Mesothelial cell of epicardium (in vitro differentiated cells): ENCODE measurements around the gene NAT8L. TPM values are rescaled to one million over a fixed set of nuclear protein-coding genes. Genes with fewer than 3 reads are reported as not detected.

Experiments used
- DNase-seq, 2 experiments: peaks; one replicate each; pipeline ENCODE4 v3.0.0; 2021; ENCODE audit warnings: low spot score in 2 of 2; ENCODE audit not compliant: unreplicated experiment in 2 of 2
- H3K27ac Mint-ChIP-seq: 2 replicates; pipeline ENCODE4 v1.8.0; 2021; ENCODE audit warnings: mixed read lengths
- H3K27me3 Mint-ChIP-seq: 2 replicates; pipeline ENCODE4 v1.8.0; 2021; ENCODE audit warnings: low read depth, mixed read lengths
- H3K36me3 Mint-ChIP-seq: 2 replicates; pipeline ENCODE4 v1.8.0; 2021; ENCODE audit warnings: mixed read lengths
- H3K4me1 Mint-ChIP-seq: 2 replicates; pipeline ENCODE4 v1.8.0; 2021; ENCODE audit warnings: mixed read lengths
- H3K4me3 Mint-ChIP-seq: 2 replicates; pipeline ENCODE4 v1.8.0; 2021; ENCODE audit warnings: mild to moderate bottlenecking, moderate library complexity, mixed read lengths
- H3K9me3 Mint-ChIP-seq: 2 replicates; pipeline ENCODE4 v1.8.0; 2021; ENCODE audit warnings: mixed read lengths
- total RNA-seq: library from RNA; stranded (reverse); gene quantifications from 3 replicates; pipeline ENCODE4 v1.2.1, GENCODE V29; 2021
- TF ChIP-seq, protein P1 (sequence below): fragments of 200-600 bp; sonication (generic); IDR thresholded peaks from one replicate; pipeline ENCODE4 v1.5.0; 2021; ENCODE audit warnings: antibody characterized with exemption; ENCODE audit not compliant: unreplicated experiment

The NAT8L gene
- total RNA-seq, 1 donor from 2014 or later: 25.2 TPM

DNA sequence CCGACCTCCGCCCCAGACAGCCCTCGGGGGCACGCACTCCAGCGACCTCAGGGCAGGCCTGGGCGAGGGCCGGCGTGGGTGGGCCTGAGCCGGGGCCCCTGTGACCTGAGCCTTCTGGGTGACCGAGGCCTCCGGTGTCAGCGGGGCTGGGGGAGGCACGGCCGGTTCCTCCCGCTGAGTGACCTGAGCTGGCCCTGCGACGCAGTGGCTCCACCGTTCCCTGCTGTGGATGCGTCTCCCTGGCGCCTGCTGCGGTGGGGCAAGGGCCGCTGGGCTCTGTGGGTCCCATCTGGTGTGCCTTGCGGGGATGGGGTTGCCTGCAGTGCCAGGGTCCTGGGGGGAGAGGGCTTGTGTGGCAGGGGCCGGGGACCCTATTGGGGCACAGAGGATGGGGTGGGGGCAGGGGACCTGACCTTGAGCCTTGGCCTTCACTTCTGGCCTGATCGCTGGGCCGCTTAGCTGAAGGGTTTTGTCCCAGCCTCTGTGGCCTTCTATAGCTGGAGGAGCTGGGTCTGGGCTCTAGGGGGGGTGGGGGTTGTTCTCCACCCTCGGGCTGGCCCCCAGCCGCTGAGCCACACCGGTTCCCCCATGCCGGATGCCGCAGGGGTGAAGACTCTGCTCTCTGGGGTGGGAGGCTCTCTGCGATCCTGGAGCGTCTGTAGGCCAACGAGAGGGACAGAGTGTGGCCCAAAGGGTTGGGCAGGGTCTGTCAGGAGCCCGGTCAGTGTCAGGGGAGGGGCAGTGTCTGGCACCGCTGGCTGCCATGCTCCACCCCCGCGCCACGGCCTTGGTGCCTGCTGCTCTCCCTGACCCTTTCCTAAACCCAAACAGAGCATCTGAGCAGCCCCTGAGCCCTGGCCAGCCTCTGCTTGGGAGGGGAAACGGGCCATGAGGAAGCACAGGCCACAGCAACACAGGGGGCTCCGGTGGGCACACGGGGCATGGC is 2.3 kb downstream of the NAT8L start:
- DNase-seq: peak in 1 of 2 experiments; percentile 18
- H3K27ac Mint-ChIP-seq: no peak overlapping the region
- H3K4me3 Mint-ChIP-seq: peak overlapping the region; percentile 37
- peaks cover 9% of the 10 kb centered on the region for H3K4me1 Mint-ChIP-seq
- no peaks in the 10 kb centered on the region for H3K36me3 Mint-ChIP-seq
- peaks cover 27% of the 10 kb centered on the region for H3K27me3 Mint-ChIP-seq
- TF ChIP-seq, protein P1, sequence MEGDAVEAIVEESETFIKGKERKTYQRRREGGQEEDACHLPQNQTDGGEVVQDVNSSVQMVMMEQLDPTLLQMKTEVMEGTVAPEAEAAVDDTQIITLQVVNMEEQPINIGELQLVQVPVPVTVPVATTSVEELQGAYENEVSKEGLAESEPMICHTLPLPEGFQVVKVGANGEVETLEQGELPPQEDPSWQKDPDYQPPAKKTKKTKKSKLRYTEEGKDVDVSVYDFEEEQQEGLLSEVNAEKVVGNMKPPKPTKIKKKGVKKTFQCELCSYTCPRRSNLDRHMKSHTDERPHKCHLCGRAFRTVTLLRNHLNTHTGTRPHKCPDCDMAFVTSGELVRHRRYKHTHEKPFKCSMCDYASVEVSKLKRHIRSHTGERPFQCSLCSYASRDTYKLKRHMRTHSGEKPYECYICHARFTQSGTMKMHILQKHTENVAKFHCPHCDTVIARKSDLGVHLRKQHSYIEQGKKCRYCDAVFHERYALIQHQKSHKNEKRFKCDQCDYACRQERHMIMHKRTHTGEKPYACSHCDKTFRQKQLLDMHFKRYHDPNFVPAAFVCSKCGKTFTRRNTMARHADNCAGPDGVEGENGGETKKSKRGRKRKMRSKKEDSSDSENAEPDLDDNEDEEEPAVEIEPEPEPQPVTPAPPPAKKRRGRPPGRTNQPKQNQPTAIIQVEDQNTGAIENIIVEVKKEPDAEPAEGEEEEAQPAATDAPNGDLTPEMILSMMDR: no peak
- no peaks in the 10 kb centered on the region for H3K9me3 Mint-ChIP-seq

DNA sequence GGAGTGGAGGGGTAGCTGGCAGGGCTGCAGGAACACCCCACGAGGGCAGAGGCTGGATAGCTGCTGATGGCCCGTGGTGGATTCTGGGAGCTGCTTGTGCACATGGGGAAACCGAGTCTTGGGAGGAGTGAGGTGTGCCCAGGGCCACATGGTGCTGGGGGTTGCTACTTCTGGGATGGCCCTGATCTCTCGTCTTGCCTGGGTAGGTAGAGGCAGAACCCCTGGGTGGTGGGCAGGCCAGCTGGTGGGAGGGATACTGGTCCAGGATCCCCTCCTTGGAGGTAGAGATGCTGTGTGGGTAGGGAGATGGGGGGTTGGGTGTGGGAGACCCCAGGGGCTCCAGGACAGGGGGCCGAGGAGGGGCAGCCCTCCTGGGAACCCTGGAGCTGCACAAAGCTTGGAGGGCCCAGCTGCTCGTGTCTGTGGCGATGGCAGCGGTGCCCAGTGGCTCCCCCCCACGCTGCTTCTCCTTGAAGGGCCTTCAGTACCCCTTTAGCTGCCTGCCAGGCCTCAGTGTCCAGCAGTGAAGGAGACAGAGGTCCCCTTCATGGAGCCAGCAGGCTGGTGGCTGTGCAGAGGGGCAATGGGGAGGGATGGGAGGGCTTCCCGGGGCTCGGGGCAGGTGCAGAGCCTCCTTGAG is 3.2 kb downstream of the NAT8L start:
- no peak overlapping the region for H3K4me3 Mint-ChIP-seq
- H3K4me1 Mint-ChIP-seq: peaks cover 9% of the 10 kb centered on the region
- peak in 1 of 2 experiments; percentile 12 for DNase-seq
- TF ChIP-seq, protein P1: no peak
- peaks cover 19% of the 10 kb centered on the region for H3K27me3 Mint-ChIP-seq
- no peaks in the 10 kb centered on the region for H3K36me3 Mint-ChIP-seq
- no peak overlapping the region for H3K27ac Mint-ChIP-seq
- H3K9me3 Mint-ChIP-seq: no peaks in the 10 kb centered on the region

DNA sequence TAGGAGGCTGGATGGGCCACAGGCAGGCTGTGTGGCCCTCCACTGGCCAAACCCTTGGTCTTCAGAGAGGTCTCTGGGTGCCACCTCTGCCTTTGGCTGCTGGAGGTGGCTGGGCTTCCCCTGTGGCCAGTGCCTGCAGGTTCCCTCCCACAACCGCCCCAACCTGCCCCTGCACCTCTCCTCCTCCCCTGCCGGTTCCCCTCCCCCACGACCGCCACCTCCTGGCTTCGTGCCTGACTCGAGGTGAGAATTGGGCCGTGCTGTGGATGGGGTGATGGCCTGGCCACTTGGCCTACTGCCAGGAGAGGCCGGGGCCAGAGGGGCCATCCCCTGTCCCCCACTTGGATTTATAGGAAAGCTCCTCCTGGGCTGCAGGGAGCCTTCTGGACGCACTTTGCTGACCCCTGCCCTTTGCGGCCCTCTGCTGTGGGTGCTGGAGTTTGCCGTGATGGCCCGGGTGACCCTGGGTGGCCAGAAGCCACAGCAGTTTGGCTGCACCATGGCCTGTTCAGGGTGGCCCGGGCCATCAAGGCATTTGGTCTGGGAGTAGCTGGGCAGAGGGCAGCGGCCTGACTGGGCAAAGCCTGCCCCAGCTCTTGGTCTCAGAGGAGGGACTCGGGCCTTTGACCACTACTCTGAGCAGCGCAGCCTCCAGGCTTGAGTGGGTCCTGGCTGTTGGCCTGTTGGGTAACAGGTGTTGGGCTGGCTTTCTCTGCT is 3.8 kb downstream of the NAT8L start:
- Mint-ChIP-seq H3K27me3 (peaks cover 12% of the 10 kb centered on the region), H3K27ac (no peak overlapping the region), H3K4me3 (no peak overlapping the region), H3K9me3 (no peaks in the 10 kb centered on the region), H3K4me1 (peaks cover 2% of the 10 kb centered on the region), H3K36me3 (no peaks in the 10 kb centered on the region)
- TF ChIP-seq, protein P1: no peak
- DNase-seq: peak in 1 of 2 experiments; percentile 15

DNA sequence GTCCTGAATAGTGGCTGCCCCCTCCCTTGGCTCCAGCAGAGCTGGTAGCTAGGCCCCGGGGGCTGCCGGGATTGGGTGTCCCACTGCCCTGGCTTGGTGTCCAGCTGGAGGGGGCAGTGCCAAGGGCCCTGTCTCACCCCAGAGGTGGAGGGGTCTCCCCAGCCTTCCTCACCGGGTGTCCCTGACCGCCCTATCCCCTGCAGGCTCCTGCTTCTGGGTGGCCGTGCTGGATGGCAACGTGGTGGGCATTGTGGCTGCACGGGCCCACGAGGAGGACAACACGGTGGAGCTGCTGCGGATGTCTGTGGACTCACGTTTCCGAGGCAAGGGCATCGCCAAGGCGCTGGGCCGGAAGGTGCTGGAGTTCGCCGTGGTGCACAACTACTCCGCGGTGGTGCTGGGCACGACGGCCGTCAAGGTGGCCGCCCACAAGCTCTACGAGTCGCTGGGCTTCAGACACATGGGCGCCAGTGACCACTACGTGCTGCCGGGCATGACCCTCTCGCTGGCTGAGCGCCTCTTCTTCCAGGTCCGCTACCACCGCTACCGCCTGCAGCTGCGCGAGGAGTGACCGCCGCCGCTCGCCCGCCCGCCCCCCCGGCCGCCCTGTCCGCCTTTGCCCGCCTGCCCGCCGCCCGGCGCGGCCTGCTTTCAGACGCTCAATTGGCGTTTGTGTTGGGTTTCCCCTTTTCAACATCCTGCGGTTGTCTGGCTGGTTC is 4.6 kb downstream of the NAT8L start:
- no peaks in the 10 kb centered on the region for H3K36me3 Mint-ChIP-seq
- peaks cover 2% of the 10 kb centered on the region for H3K4me1 Mint-ChIP-seq
- DNase-seq: peak in 1 of 2 experiments; percentile 15
- TF ChIP-seq, protein P1: no peak
- no peak overlapping the region for H3K27ac Mint-ChIP-seq
- peaks cover 12% of the 10 kb centered on the region for H3K27me3 Mint-ChIP-seq
- no peaks in the 10 kb centered on the region for H3K9me3 Mint-ChIP-seq
- H3K4me3 Mint-ChIP-seq: no peak overlapping the region
